K562 (cell line): ENCODE data around the gene CMIP.

Experiments used
- ATF7 ChIP-seq: fragments of 450-650 bp; IDR thresholded peaks from 2 replicates; pipeline ENCODE4 v1.7.1; 2014; ENCODE audit warnings: mild to moderate bottlenecking, moderate library complexity
- CEBPZ ChIP-seq: fragments of 150-350 bp; IDR thresholded peaks from 2 replicates; pipeline ENCODE4 v1.6.1; 2014; ENCODE audit warnings: low read depth, mild to moderate bottlenecking, low read length, borderline replicate concordance
- CTCF ChIP-seq, 3 experiments: IDR thresholded peaks in 2 of 3; conservative IDR thresholded peaks in 1 of 3; 2 replicates each; pipeline ENCODE4 v1.5.1; 2011 to 2012; ENCODE audit warnings: low read length in 3 of 3, mild to moderate bottlenecking in 3 of 3, control low read depth in 2 of 3, improper control_type of control experiment in 1 of 3, inconsistent platforms in 1 of 3, low read depth in 1 of 3, mixed read lengths in 1 of 3, moderate library complexity in 1 of 3; ENCODE audit not compliant: insufficient read depth in 2 of 3
- EZH2 ChIP-seq: IDR thresholded peaks from 2 replicates; pipeline ENCODE4 v1.6.1; 2012; ENCODE audit warnings: low read depth, mild to moderate bottlenecking, inconsistent platforms, low read length, borderline replicate concordance
- FOXA3 ChIP-seq, 2 experiments: fragments of 450-650 bp in 1 of 2; sonication (generic) in 1 of 2; formaldehyde crosslinking; IDR thresholded peaks in 1 of 2; conservative IDR thresholded peaks in 1 of 2; 2 replicates each; pipeline versions ENCODE4 v1.4.0 to v1.8.0; 2020 to 2022; ENCODE audit warnings: mild to moderate bottlenecking in 2 of 2, missing genetic modification reagents in 1 of 2
- FOXK2 ChIP-seq, 2 experiments: fragments of 450-650 bp; IDR thresholded peaks in 1 of 2; conservative IDR thresholded peaks in 1 of 2; 2 replicates each; pipeline ENCODE4 v1.6.1; 2016; ENCODE audit warnings: low read depth in 2 of 2, mild to moderate bottlenecking in 1 of 2
- HLTF ChIP-seq: fragments of 450-650 bp; IDR thresholded peaks from 2 replicates; pipeline ENCODE4 v1.6.1; 2016
- LARP7 ChIP-seq: fragments of 450-650 bp; IDR thresholded peaks from 2 replicates; pipeline ENCODE4 v1.6.1; 2016
- MEIS2 ChIP-seq: fragments of 450-650 bp; IDR thresholded peaks from 2 replicates; pipeline ENCODE4 v1.6.1; 2014; ENCODE audit warnings: mild to moderate bottlenecking; ENCODE audit not compliant: partially characterized antibody
- MYC ChIP-seq, 2 experiments: fragments of 250-450 bp in 1 of 2; sonication (Bioruptor Pico) in 1 of 2; IDR thresholded peaks; 2 replicates each; pipeline versions ENCODE4 v1.5.1 to v1.6.1; 2012 to 2021; ENCODE audit warnings: low read depth in 2 of 2, borderline replicate concordance in 1 of 2, improper control_type of control experiment in 1 of 2, low read length in 1 of 2, mild to moderate bottlenecking in 1 of 2, moderate library complexity in 1 of 2
- NFYB ChIP-seq: IDR thresholded peaks from 2 replicates; pipeline ENCODE4 v1.6.1; 2011; ENCODE audit warnings: mild to moderate bottlenecking, moderate library complexity; ENCODE audit not compliant: insufficient read length; ENCODE audit errors: extremely low read depth
- NR2F6 ChIP-seq: fragments of 450-650 bp; formaldehyde crosslinking; IDR thresholded peaks from 2 replicates; pipeline ENCODE4 v1.4.0; 2020; ENCODE audit warnings: mild to moderate bottlenecking
- U2AF1 ChIP-seq: fragments of 200-400 bp; formaldehyde crosslinking; optimal IDR thresholded peaks from 2 replicates; pipeline ENCODE3; 2017; ENCODE audit warnings: mild to moderate bottlenecking, low read depth, low read length, moderate library complexity
- ZNF780A ChIP-seq: fragments of 250-450 bp; sonication (Bioruptor Pico); IDR thresholded peaks from 2 replicates; pipeline ENCODE4 v1.5.0; 2021; ENCODE audit warnings: mild to moderate bottlenecking

GRCh38 chr16:81492965-81493754, 48.6 kb downstream of the CMIP start:
- TF ChIP-seq ZNF780A (CRISPR knock-in tag) (no peak), EZH2 (no peak), CTCF (IDR thresholded peaks at IDR 0.05 in 2 of 3, conservative IDR thresholded peaks at IDR 0.05 in 1 of 3; ENCODE audit: insufficient read depth in 2 of 3, low read depth in 1 of 3, low read length in 3 of 3) (no peak), ATF7 (no peak), NFYB (no peak), MYC (IDR thresholded peaks at IDR 0.05; ENCODE audit: low read depth, low read length) (no peak), MYC (CRISPR knock-in tag; IDR thresholded peaks at IDR 0.05; ENCODE audit: borderline replicate concordance, low read depth) (no peak), FOXK2 (conservative IDR thresholded peaks at IDR 0.05 in 1 of 2, IDR thresholded peaks at IDR 0.05 in 1 of 2; ENCODE audit: low read depth in 2 of 2) (no peak), HLTF (no peak), LARP7 (no peak), MEIS2 (no peak), NR2F6 (CRISPR knock-in tag) (no peak), FOXA3 (CRISPR knock-in tag; conservative IDR thresholded peaks at IDR 0.05 in 1 of 2, IDR thresholded peaks at IDR 0.05 in 1 of 2) (no peak), CEBPZ (no peak), U2AF1 (no peak)
